Type B pancreatic cell (in vitro differentiated cells): ENCODE results near the gene SEC14L1. TPM values are rescaled to one million over a fixed set of nuclear protein-coding genes. Genes with fewer than 3 reads are reported as not detected.

Source experiments
- DNase-seq: peaks from one replicate; pipeline ENCODE4 v3.0.0; 2021; ENCODE audit warnings: mixed read lengths; ENCODE audit not compliant: unreplicated experiment; ENCODE audit errors: extremely low spot score
- H3K27ac Mint-ChIP-seq: 2 replicates; pipeline ENCODE4 v1.8.0; 2021; ENCODE audit warnings: mild to moderate bottlenecking, mixed read lengths
- H3K27me3 Mint-ChIP-seq: 2 replicates; pipeline ENCODE4 v1.8.0; 2021; ENCODE audit warnings: mixed read lengths
- H3K36me3 Mint-ChIP-seq: 2 replicates; pipeline ENCODE4 v1.8.0; 2021; ENCODE audit warnings: mixed read lengths
- H3K4me1 Mint-ChIP-seq: one replicate; pipeline ENCODE4 v1.8.0; 2021; ENCODE audit warnings: mixed read lengths; ENCODE audit not compliant: unreplicated experiment
- H3K4me3 Mint-ChIP-seq: 2 replicates; pipeline ENCODE4 v1.8.0; 2021; ENCODE audit warnings: mild to moderate bottlenecking, mixed read lengths
- H3K9me3 Mint-ChIP-seq: 2 replicates; pipeline ENCODE4 v1.8.0; 2021; ENCODE audit warnings: mixed read lengths
- CTCF ChIP-seq: fragments of 200-600 bp; sonication (generic); conservative IDR thresholded peaks from 2 replicates; pipeline ENCODE4 v1.5.0; 2021; ENCODE audit warnings: antibody characterized with exemption, mild to moderate bottlenecking
- total RNA-seq: library from RNA; stranded (reverse); gene quantifications from 2 replicates; pipeline ENCODE4 v1.2.1, GENCODE V29; 2021; ENCODE audit warnings: low replicate concordance

SEC14L1 gene
- total RNA-seq, 1 donor from 2014 or later: 74.9 TPM

DNA sequence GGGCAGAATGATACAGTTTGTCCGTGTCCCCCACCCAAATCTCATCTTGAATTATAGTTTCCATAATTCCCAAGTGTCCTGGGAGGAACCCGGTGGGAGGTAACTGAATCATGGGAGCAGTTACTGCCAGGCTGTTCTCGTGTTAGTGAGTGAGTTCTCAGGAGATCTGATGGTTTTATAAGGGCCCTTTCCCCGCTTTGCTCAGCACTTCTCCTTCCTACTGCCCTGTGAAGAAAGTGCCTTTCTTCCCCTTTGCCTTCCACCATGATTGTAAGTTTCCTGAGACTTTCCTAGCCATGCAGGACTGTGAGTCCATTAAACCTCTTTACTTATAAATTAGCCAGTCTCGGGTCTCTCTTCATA lies 28.9 kb upstream of the SEC14L1 start:
- no peak for DNase-seq
- no peaks in the 10 kb centered on the region for H3K27me3 Mint-ChIP-seq
- no peak for TF ChIP-seq CTCF
- no peak overlapping the region for H3K4me3 Mint-ChIP-seq
- H3K27ac Mint-ChIP-seq: peak overlapping the region; percentile 32
- H3K36me3 Mint-ChIP-seq: no peaks in the 10 kb centered on the region
- H3K9me3 Mint-ChIP-seq: no peaks in the 10 kb centered on the region
- H3K4me1 Mint-ChIP-seq: peaks cover 16% of the 10 kb centered on the region

GRCh38 chr17:77115510-77115909 lies 25.3 kb upstream of the SEC14L1 start:
- no peaks in the 10 kb centered on the region for H3K36me3 Mint-ChIP-seq
- H3K4me1 Mint-ChIP-seq: peaks cover 25% of the 10 kb centered on the region
- H3K9me3 Mint-ChIP-seq: no peaks in the 10 kb centered on the region
- no peak overlapping the region for H3K4me3 Mint-ChIP-seq
- no peak for DNase-seq
- no peak overlapping the region for H3K27ac Mint-ChIP-seq
- no peaks in the 10 kb centered on the region for H3K27me3 Mint-ChIP-seq
- TF ChIP-seq CTCF: no peak

DNA sequence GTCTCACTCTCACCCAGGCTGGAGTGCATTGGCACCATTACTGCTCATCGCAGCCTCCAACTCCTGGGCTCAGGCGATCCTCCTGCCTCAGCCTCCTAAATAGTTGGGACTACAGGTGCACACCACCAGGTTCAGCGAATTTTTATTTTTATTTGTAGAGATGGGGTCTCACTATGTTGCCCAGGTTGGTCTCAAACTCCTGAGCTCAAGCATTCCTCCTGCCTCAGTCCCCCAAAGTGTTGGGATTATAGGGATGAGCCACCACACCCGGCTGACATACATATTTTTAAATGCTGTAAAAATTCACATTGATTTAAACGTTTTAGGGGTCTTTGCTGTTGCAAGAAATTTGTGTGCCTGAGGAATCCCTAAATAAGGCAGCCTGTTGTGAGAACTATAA lies 24.8 kb upstream of the SEC14L1 start:
- DNase-seq: no peak
- TF ChIP-seq CTCF: no peak
- no peaks in the 10 kb centered on the region for H3K9me3 Mint-ChIP-seq
- no peaks in the 10 kb centered on the region for H3K27me3 Mint-ChIP-seq
- H3K4me1 Mint-ChIP-seq: peaks cover 25% of the 10 kb centered on the region
- no peak overlapping the region for H3K27ac Mint-ChIP-seq
- H3K4me3 Mint-ChIP-seq: no peak overlapping the region
- no peaks in the 10 kb centered on the region for H3K36me3 Mint-ChIP-seq

DNA sequence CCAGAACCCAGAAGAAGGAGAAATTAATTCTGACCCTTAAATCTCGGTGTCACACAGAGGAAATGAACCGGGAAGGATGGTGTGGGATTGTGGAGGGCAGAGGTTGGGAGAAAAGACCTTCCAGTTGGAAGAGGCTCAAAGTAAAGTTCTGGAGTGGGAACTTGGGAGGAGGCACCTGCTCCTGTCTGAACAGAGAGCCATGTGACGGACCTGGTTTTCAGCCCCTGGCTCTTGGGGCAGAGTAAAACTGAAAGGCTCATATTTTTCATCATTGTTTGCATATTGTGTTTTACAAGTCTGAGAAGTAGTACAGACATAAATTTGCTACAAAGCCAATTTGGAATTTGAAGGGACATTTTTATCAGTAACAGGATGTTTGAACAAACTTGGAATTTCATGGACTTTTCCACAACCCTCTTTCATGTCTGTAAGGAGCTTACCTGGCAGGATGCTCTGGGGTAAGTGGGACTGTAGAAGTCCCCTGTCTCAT lies 24.4 kb upstream of the SEC14L1 start:
- Mint-ChIP-seq H3K4me1 (peaks cover 25% of the 10 kb centered on the region), H3K27me3 (no peaks in the 10 kb centered on the region), H3K4me3 (no peak overlapping the region), H3K27ac (no peak overlapping the region), H3K9me3 (no peaks in the 10 kb centered on the region), H3K36me3 (no peaks in the 10 kb centered on the region)
- DNase-seq: no peak
- TF ChIP-seq CTCF: no peak

DNA sequence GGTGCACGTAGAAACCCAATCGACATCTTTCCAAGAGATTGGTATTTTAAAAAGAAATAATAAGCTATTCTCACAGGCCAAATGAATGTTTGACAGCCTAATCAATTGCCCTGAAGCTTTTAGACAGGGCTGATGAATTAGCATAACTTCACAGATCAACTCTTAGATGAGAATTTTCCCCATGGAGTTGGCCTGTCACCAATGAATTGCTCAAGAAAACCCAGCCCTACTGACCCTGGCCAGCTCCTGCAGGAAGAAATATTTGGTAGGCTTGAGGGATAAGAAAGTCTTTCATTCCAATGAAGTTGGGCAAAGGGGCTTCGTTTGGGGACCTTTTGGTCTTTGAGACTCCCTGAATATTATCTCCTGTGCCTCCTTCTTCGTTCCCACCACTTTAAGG lies 23.4 kb upstream of the SEC14L1 start:
- H3K36me3 Mint-ChIP-seq: no peaks in the 10 kb centered on the region
- TF ChIP-seq CTCF: no peak
- H3K4me3 Mint-ChIP-seq: no peak overlapping the region
- H3K27me3 Mint-ChIP-seq: no peaks in the 10 kb centered on the region
- peaks cover 30% of the 10 kb centered on the region for H3K4me1 Mint-ChIP-seq
- DNase-seq: no peak
- no peak overlapping the region for H3K27ac Mint-ChIP-seq
- no peaks in the 10 kb centered on the region for H3K9me3 Mint-ChIP-seq

DNA sequence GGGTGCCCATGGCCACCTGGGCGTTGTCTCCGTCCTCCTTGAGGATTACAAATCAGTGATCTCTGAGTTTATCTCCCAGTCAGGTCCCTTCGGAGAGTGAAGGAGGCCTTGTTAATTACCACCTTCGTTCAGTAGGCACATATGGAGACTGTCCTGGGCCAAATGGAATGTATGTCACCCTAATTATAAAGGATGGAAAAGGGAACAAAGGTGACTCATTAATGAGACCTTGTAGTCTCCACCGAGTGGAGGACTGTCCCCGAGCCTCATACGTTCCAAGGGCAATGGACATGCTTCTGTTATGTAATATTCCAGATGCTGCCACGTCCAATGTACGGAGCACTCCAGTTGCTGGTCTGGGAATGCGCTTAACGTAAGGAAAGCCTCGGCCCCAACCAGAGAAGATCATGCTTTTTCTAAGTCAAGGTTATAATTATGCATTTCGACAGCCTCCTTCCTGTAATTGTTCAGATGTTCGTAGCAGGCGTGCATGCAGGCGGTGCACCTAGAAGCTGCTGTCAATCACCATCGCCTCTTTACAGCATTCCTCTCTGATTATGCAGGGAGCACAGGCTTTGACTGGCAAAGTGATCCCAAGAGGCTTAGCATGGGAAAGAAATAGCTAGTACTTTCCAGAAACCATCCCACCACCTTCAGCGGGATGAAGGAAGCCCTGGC lies 22.4 kb upstream of the SEC14L1 start:
- Mint-ChIP-seq H3K9me3 (no peaks in the 10 kb centered on the region), H3K27me3 (no peaks in the 10 kb centered on the region), H3K27ac (peak overlapping the region; percentile 46), H3K4me1 (peaks cover 30% of the 10 kb centered on the region), H3K36me3 (no peaks in the 10 kb centered on the region), H3K4me3 (no peak overlapping the region)
- TF ChIP-seq CTCF: no peak
- DNase-seq: no peak
